Immature natural killer cell (primary cell): Measurements from ENCODE around the gene KIF26B. TPM values are rescaled to one million over a fixed set of nuclear protein-coding genes. Genes with fewer than 3 reads are reported as not detected.

Experiments
- DNase-seq, 3 donors: peaks; one replicate each; pipeline ENCODE4 v3.0.0; 2022; ENCODE audit warnings: mixed read lengths in 1 of 3
- H3K27ac Mint-ChIP-seq, 6 donors: one replicate each; pipeline ENCODE4 v1.8.0; 2020; ENCODE audit warnings: mixed read lengths in 6 of 6, mild to moderate bottlenecking in 5 of 6, inconsistent platforms in 4 of 6, moderate library complexity in 3 of 6
- H3K27me3 Mint-ChIP-seq, 3 donors: one replicate each; pipeline ENCODE4 v1.8.0; 2020 to 2021; ENCODE audit warnings: low read depth in 3 of 3, mild to moderate bottlenecking in 3 of 3, mixed read lengths in 3 of 3, moderate library complexity in 3 of 3, inconsistent platforms in 1 of 3
- H3K36me3 Mint-ChIP-seq, 3 donors: one replicate each; pipeline ENCODE4 v1.8.0; 2020; ENCODE audit warnings: mixed read lengths in 3 of 3, inconsistent platforms in 2 of 3, mild to moderate bottlenecking in 2 of 3
- H3K4me1 Mint-ChIP-seq, 2 donors: one replicate each; pipeline ENCODE4 v1.8.0; 2020; ENCODE audit warnings: inconsistent platforms in 2 of 2, mild to moderate bottlenecking in 2 of 2, mixed read lengths in 2 of 2, moderate library complexity in 1 of 2
- H3K4me3 Mint-ChIP-seq, 5 donors: one replicate each; pipeline ENCODE4 v1.8.0; 2020; ENCODE audit warnings: mild to moderate bottlenecking in 5 of 5, mixed read lengths in 5 of 5, inconsistent platforms in 3 of 5, moderate library complexity in 3 of 5
- H3K9me3 Mint-ChIP-seq, 6 donors: one replicate each; pipeline ENCODE4 v1.8.0; 2020; ENCODE audit warnings: mild to moderate bottlenecking in 6 of 6, mixed read lengths in 6 of 6, inconsistent platforms in 4 of 6, moderate library complexity in 3 of 6
- polyA plus RNA-seq, 3 donors: library from polyadenylated mRNA; unstranded; fragments of 300-500 nt; fragmentation: Illumina TruSeq; gene quantifications; one replicate each; pipeline ENCODE4 v1.2.3, GENCODE V29; 2021

The KIF26B gene
- polyA plus RNA-seq, 3 donors from 2014 or later, result 0.07 to 0.39 TPM; not detected in 1

DNA sequence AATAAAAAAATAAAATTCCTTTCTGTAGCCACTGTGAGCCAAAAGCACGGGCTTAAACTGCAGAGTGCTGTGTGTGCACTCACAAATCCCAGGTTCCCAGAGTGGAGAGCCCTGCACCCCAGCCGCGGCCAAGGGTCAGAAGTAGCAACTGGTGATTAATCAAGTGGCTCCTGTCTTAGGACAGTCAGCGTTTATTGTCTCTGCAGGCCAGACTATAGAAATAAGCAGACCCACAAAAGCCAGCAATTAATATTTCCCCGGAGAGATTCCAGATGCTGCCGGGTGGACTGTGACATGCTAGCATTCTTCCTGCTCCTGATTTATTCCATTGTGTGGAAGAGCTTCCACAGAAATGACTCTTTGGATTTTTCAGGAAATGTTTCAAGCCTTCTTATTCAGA is 412.2 kb downstream of the KIF26B start:
- Mint-ChIP-seq H3K4me3 (no peak overlapping the region), H3K9me3 (no peaks in the 10 kb centered on the region), H3K27me3 (peaks cover 0 to 2% (median 1%) of the 10 kb centered on the region in 3 donors), H3K4me1 (no peaks in the 10 kb centered on the region), H3K36me3 (no peaks in the 10 kb centered on the region), H3K27ac (no peak overlapping the region)
- no peak for DNase-seq

DNA sequence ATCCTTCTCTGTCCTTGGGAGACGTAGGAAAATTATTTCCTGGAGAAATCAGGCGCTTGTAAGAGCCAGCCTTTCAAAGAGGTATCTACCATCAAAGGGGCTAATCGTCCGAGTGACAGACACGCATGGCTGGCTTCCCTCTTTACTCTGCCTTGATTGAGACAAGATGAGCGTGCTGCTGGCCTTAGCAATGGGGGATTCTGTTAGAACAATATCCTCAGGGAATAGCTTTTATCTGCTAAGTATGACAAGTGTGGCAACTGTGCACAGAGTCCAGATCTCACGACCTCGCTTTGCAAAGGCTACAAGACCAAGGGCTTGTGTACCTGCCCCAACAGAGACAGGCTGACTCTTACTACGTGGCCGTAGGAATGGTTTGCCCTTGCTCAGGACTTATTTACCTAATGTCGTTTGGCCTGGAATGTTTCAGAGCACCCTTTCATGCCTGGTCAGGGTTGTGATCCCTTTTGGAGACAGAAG is 417.1 kb downstream of the KIF26B start:
- Mint-ChIP-seq H3K27me3 (peaks cover 0 to 4% (median 1%) of the 10 kb centered on the region in 3 donors), H3K4me3 (no peak overlapping the region), H3K4me1 (no peaks in the 10 kb centered on the region), H3K9me3 (no peaks in the 10 kb centered on the region), H3K27ac (no peak overlapping the region), H3K36me3 (no peaks in the 10 kb centered on the region)
- DNase-seq, result no peak

DNA sequence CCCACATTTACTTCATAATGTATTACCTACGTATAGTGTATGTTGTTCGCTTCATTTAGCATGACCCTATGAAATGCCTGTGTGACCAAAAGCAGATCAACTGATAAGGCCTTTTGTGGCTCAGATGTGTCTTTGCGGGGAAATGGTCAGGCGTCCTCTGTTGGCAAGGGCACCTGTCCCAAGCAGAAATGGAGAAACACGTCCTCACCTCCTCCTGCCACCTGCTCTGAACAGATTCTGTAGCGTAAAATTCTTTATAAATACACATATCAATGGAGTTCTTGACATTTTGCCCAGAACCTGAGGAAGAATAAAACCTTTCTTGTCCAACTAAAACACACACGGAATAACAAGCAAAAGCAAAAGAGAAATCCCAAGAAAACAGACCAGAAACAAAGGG is 417.9 kb downstream of the KIF26B start:
- DNase-seq, result no peak
- Mint-ChIP-seq H3K27me3 (peaks cover 0 to 7% (median 1%) of the 10 kb centered on the region in 3 donors), H3K4me3 (no peak overlapping the region), H3K27ac (no peak overlapping the region), H3K4me1 (no peaks in the 10 kb centered on the region), H3K9me3 (no peaks in the 10 kb centered on the region), H3K36me3 (no peaks in the 10 kb centered on the region)

DNA sequence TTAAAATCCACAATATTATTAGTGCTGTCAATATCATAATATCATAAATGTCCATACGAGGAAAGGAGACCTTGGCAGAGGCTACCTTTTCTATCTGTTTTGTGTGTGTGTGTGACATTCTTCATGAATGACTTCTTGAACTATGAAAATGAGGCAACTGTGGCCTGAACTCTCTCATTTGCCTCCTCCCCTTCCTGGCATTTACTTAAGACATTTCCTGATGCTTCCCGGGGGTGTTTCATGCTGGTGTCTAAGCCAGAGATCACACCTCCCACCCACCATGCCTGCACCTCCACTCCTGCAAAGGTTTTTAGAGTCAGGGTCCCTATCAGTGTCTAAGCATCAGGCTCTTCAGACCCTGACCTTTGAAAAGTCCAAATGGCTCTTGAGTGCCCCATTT is 420.9 kb downstream of the KIF26B start:
- Mint-ChIP-seq H3K27me3 (peaks cover 1 to 4% (median 2%) of the 10 kb centered on the region in 3 donors), H3K36me3 (no peaks in the 10 kb centered on the region), H3K4me3 (no peak overlapping the region), H3K4me1 (no peaks in the 10 kb centered on the region), H3K9me3 (no peaks in the 10 kb centered on the region), H3K27ac (no peak overlapping the region)
- no peak for DNase-seq

DNA sequence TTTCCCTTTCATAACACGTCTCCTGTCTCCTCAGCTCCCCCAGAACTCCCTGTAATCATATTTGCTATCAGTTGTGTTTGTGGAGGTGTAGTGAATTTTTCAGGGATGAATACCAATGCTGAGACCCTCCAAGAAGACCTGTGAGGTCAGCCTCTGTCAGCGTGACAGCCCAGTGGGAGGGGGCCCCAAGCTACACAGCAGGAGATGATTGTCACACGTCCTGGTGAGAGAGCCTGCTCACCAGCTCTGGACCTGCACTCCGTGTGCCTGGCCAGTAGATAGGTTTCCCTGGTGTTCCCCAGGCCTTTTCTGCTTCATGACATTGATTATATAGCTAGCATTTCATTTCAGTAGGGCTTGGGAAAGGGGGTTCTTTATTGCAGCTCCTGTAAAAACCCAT is 421.5 kb downstream of the KIF26B start:
- no peak for DNase-seq
- Mint-ChIP-seq H3K27ac (no peak overlapping the region), H3K27me3 (peaks cover 1 to 4% (median 2%) of the 10 kb centered on the region in 3 donors), H3K9me3 (no peaks in the 10 kb centered on the region), H3K36me3 (no peaks in the 10 kb centered on the region), H3K4me1 (no peaks in the 10 kb centered on the region), H3K4me3 (no peak overlapping the region)

DNA sequence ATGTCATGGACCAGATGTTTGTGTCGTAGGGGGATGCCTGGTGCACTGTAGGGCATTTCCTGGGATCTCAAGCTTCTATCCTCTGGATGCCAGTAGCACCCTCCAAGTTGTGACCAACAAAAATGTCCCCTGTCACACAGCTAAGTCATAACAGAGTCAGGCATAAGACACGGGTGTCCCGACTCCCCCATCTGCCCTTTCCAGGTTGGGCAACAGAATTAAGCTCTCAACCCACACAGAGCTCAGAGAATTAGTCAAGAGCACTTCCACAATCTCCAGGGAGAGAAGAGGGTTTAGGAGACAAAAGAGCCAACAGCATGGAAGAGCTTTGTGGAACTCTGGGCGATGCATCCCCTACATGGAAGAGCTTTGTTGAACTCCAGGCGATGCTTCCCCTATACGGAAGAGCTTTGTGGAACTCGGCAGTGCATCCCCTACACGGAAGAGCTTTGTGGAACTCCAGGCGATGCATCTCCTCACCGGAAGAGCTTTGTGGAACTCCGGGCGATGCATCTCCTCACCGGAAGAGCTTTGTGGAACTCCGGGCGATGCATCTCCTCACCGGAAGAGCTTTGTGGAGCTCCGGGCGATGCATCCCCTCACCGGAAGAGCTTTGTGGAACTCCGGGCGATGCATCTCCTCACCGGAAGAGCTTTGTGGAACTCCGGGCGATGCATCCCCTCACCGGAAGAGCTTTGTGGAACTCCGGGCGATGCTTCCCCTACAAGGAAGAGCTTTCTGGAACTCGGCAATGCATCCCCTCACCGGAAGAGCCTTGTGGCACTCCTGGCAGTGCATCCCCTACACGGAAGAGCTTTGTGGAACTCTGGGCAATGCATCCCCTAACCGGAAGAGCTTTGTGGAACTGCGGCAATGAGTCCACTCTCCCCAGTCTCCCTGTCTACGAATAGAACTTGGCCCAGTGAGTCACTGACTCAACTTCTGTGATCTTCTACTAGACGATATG is 422.7 kb downstream of the KIF26B start:
- Mint-ChIP-seq H3K9me3 (no peaks in the 10 kb centered on the region), H3K4me1 (no peaks in the 10 kb centered on the region), H3K27ac (no peak overlapping the region), H3K4me3 (no peak overlapping the region), H3K27me3 (peaks cover 0 to 4% (median 2%) of the 10 kb centered on the region in 3 donors), H3K36me3 (no peaks in the 10 kb centered on the region)
- DNase-seq, result no peak

DNA sequence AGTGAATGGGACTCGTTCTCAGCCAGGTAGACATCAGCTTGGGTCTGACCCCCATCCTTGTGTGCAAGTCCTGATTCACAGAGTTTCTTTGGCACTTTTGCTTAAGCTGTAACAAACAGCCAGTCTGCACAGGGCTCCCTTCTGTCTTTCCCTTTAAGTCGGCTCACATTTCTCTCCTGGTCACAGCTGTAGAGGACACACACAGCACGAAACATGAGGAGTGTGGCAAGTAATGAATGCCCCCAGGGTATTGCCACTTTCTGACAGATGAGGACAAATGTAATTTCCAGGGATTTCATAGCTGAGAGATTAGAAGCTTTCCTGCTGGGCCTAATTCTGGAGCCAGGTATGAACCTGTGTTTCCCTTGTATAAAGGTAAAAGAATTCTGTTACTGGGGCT is 423.5 kb downstream of the KIF26B start:
- no peaks in the 10 kb centered on the region for H3K4me1 Mint-ChIP-seq
- H3K36me3 Mint-ChIP-seq, result no peaks in the 10 kb centered on the region
- H3K27ac Mint-ChIP-seq, result no peak overlapping the region
- DNase-seq, result no peak
- H3K4me3 Mint-ChIP-seq, result no peak overlapping the region
- peaks cover 0 to 2% (median 2%) of the 10 kb centered on the region in 3 donors for H3K27me3 Mint-ChIP-seq
- no peaks in the 10 kb centered on the region for H3K9me3 Mint-ChIP-seq

DNA sequence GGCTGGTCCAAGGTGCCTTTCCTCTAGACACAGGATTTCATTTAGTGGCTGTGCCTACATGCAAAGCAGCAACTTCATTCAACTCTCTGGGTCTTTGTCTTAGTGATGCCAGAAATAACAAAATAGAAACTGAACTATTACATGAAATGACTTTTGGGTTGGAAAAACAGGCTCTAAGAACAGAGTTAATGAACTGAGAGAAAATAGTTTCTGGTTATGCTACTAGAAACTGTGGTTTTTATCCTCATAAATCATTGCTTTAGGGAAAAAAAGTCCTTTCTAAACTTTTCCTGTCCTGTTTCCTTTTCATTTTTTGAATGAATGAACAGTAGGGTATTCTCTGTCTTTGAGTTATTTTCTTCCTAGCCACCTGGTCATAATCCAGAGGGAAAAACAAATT is 424.0 kb downstream of the KIF26B start:
- Mint-ChIP-seq H3K4me1 (no peaks in the 10 kb centered on the region), H3K27me3 (peaks cover 0 to 2% (median 2%) of the 10 kb centered on the region in 3 donors), H3K4me3 (no peak overlapping the region), H3K36me3 (no peaks in the 10 kb centered on the region), H3K9me3 (no peaks in the 10 kb centered on the region), H3K27ac (no peak overlapping the region)
- no peak for DNase-seq

DNA sequence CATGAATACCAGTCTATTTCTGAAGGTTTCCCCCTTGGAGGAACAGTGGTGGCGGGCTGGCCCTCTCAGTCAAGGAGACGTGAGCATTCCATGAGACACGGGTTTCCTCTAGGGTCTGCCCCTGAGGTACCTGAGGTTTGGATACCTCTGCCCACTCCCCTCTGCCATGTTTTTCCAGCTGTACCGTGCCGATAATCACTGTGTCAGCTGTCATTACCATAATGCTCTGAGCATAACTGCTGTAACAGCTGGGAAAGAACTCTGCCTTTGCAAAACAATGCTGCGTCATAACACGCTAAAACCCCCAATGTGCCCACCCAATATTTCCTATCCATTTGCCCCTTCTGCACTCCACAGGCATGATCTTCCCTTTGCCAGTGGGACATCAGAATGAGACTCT is 425.1 kb downstream of the KIF26B start:
- Mint-ChIP-seq H3K27me3 (peaks cover 0 to 2% (median 2%) of the 10 kb centered on the region in 3 donors), H3K4me1 (no peaks in the 10 kb centered on the region), H3K9me3 (no peaks in the 10 kb centered on the region), H3K27ac (no peak overlapping the region), H3K36me3 (no peaks in the 10 kb centered on the region), H3K4me3 (no peak overlapping the region)
- no peak for DNase-seq

DNA sequence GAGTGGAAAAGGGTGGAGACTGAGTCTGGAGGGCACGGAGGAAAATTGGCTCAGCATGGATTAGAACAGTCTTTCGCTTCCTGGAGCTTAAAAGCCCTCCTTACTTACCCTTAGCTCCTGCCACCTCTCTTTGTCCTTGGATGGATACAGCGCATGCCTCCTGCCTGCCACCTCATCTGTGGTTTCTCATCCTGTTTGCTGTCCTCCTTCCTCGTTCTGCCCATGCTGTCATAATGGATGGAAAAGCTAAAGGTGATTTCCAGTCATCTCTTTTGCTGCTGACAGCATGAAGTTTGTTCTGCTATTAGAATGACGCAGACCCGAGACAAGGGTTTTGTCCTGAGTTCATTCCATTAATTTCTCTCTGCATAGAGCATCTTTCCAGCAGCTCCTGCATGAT is 425.9 kb downstream of the KIF26B start:
- H3K27me3 Mint-ChIP-seq, result peaks cover 0 to 2% (median 2%) of the 10 kb centered on the region in 3 donors
- H3K4me3 Mint-ChIP-seq, result no peak overlapping the region
- no peaks in the 10 kb centered on the region for H3K4me1 Mint-ChIP-seq

DNA sequence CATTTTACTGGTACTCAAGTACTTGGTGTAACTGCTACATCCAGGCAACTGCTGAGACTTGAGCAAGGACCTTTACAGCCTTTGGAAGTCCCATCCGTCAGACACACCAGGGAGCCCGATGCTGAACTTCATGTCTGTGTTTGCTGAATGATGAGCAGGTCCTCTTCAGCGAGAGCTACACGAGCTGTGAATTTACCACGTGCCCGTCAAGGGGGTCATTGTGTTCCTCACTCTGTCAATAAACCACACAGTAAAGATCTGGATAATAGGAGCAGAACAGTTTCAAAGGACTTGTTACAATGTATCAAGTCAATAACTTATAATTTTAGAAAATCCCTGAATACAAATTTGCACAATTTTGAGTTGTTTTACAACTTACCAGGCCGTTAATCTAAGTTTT is 427.2 kb downstream of the KIF26B start:
- H3K4me3 Mint-ChIP-seq, result no peak overlapping the region
- no peaks in the 10 kb centered on the region for H3K36me3 Mint-ChIP-seq
- no peak overlapping the region for H3K27ac Mint-ChIP-seq
- no peaks in the 10 kb centered on the region for H3K4me1 Mint-ChIP-seq
- no peaks in the 10 kb centered on the region for H3K9me3 Mint-ChIP-seq
- peaks cover 0 to 2% (median 2%) of the 10 kb centered on the region in 3 donors for H3K27me3 Mint-ChIP-seq
- no peak for DNase-seq

More for the DNA sequence above, 425.9 kb downstream of the KIF26B start:
- no peak for DNase-seq
- Mint-ChIP-seq H3K36me3 (no peaks in the 10 kb centered on the region), H3K9me3 (no peaks in the 10 kb centered on the region), H3K27ac (no peak overlapping the region)

DNA sequence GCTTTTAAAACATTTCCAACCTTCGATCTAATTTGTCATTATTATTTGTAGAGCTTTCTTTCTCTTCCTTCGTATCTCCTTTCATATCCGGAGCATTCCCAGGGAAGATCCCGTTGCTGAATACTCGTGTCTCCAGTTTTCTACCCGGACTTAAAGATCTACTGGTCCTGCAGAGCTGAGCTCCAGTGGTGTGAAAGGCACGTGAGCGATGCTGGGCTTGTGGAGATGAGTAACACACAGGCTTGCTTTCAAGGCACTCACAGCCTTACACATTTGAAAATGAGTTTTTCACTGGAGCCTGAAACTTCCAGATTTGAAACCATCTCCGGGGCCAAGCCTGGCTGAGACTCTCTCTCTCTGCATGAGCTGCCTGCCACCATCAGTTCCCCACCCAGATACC is 428.3 kb downstream of the KIF26B start:
- Mint-ChIP-seq H3K4me1 (no peaks in the 10 kb centered on the region), H3K27me3 (peaks cover 0 to 6% (median 0%) of the 10 kb centered on the region in 3 donors), H3K27ac (no peak overlapping the region), H3K36me3 (no peaks in the 10 kb centered on the region), H3K4me3 (no peak overlapping the region), H3K9me3 (no peaks in the 10 kb centered on the region)
- DNase-seq, result no peak

DNA sequence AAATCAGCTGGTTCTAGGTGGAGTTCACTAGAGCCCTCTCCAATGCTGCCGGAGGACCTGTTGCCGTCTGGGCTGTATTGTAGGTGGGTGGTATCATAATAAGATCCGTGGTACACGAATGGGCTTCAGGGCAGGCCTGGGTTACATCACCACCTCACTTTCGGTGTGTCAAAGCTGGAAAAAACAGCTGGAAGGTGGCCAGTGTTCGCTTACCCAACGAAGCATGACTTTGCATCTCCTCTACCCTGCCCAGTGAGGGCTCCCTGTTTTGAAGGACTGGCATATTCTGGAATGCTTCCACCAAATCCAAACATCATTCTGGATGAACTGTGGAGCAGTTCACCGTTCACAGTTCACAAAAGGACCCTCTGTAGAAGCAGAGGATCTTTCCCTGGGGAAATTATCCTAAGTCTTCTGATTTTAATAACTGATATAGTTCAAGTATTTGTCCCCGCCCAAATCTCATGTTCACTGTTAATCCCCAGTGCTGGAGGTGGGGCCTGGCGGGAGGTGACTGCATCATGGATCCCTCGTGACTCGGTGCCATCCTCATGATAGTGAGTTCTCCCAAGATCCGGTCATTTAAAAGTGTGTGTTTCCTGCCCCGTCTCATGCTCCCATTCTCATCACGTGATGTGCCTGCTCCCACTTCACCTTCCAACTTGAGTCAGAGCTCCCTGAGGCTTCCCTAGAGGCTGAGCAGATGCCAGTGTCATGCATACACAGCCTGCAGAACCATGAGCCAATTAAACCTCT is 429.0 kb downstream of the KIF26B start:
- no peaks in the 10 kb centered on the region for H3K4me1 Mint-ChIP-seq
- H3K4me3 Mint-ChIP-seq, result no peak overlapping the region
- DNase-seq, result no peak
- H3K36me3 Mint-ChIP-seq, result no peaks in the 10 kb centered on the region
- H3K27me3 Mint-ChIP-seq, result peaks cover 0 to 6% (median 0%) of the 10 kb centered on the region in 3 donors
- no peaks in the 10 kb centered on the region for H3K9me3 Mint-ChIP-seq
- H3K27ac Mint-ChIP-seq, result no peak overlapping the region
